DND-41 (cell line): ENCODE data around the gene LRP10.
"Not testable (repeated sequence)": the region's sequence is repeated elsewhere in the genome, so short reads cannot be mapped to it uniquely, and the experiment has no call there.

Experiments used
- ATAC-seq: fragments of 200-7000 bp; cut with Tn5 transposase; 3 replicates; pipeline ENCODE4 v1.9.1; 2021; ENCODE audit warnings: low read depth; ENCODE audit not compliant: insufficient read depth
- DNase-seq: peaks from one replicate; pipeline ENCODE4 v3.0.0-alpha.2; 2020
- H2AFZ ChIP-seq: 2 replicates; pipeline ENCODE4 v1.6.0; 2012; ENCODE audit warnings: low read depth, low read length
- H3K27ac ChIP-seq: 2 replicates; pipeline ENCODE4 v1.5.1; 2012; ENCODE audit warnings: low read length, inconsistent platforms
- H3K27me3 ChIP-seq: fragments of 200-600 bp; sonication (generic); 2 replicates; pipeline ENCODE4 v1.6.0; 2012; ENCODE audit warnings: low read length, mild to moderate bottlenecking, inconsistent platforms; ENCODE audit not compliant: insufficient read depth, poor library complexity
- H3K36me3 ChIP-seq: 2 replicates; pipeline ENCODE4 v1.5.1; 2012; ENCODE audit warnings: low read length, inconsistent platforms; ENCODE audit not compliant: insufficient read depth
- H3K4me1 ChIP-seq: 2 replicates; pipeline ENCODE4 v1.5.1; 2012; ENCODE audit warnings: mild to moderate bottlenecking, low read length; ENCODE audit not compliant: insufficient read depth
- H3K4me2 ChIP-seq: 2 replicates; pipeline ENCODE4 v1.6.0; 2012; ENCODE audit warnings: mild to moderate bottlenecking, moderate library complexity, low read length, inconsistent platforms; ENCODE audit not compliant: insufficient read depth
- H3K4me3 ChIP-seq, 2 experiments: fragments of 200-600 bp in 1 of 2; shearing (Covaris generic) in 1 of 2; 2 replicates each; pipeline ENCODE4 v1.5.1; 2012 to 2016; ENCODE audit warnings: inconsistent platforms in 2 of 2, low read length in 2 of 2, mild to moderate bottlenecking in 2 of 2, low read depth in 1 of 2, moderate library complexity in 1 of 2
- H3K79me2 ChIP-seq: 2 replicates; pipeline ENCODE4 v1.6.0; 2012; ENCODE audit warnings: low read length, inconsistent platforms; ENCODE audit not compliant: insufficient read depth
- H3K9ac ChIP-seq: 2 replicates; pipeline ENCODE4 v1.6.0; 2012; ENCODE audit warnings: low read depth, mild to moderate bottlenecking, inconsistent platforms, low read length, moderate library complexity
- H3K9me3 ChIP-seq: 2 replicates; pipeline ENCODE4 v1.5.1; 2012; ENCODE audit warnings: low read length, moderate library complexity, mild to moderate bottlenecking, inconsistent platforms; ENCODE audit not compliant: insufficient read depth, severe bottlenecking
- H4K20me1 ChIP-seq: 2 replicates; pipeline ENCODE4 v1.6.0; 2012; ENCODE audit warnings: low read length; ENCODE audit not compliant: insufficient read depth
- CTCF ChIP-seq: IDR thresholded peaks from 2 replicates; pipeline ENCODE4 v1.5.1; 2012; ENCODE audit warnings: borderline replicate concordance, low read length, moderate library complexity, mild to moderate bottlenecking; ENCODE audit not compliant: poor library complexity, severe bottlenecking; ENCODE audit errors: extremely low read depth
- EZH2 ChIP-seq: IDR thresholded peaks from 3 replicates; pipeline ENCODE4 v1.6.1; 2012; ENCODE audit warnings: borderline replicate concordance, low read depth, mild to moderate bottlenecking, moderate library complexity, low read length, inconsistent platforms; ENCODE audit not compliant: severe bottlenecking

The LRP10 gene

GRCh38 chr14:22908601-22909000 lies 37.1 kb downstream of the LRP10 start:
- DNase-seq (no peak), ATAC-seq (no peak)
- H3K9me3 ChIP-seq: no peaks in the 10 kb centered on the region
- H3K36me3 ChIP-seq: peaks cover 79% of the 10 kb centered on the region
- TF ChIP-seq CTCF (no peak), EZH2 (no peak)
- H3K27me3 ChIP-seq: no peaks in the 10 kb centered on the region
- H3K79me2 ChIP-seq: peaks cover 42% of the 10 kb centered on the region
- H2AFZ ChIP-seq: no peak overlapping the region
- H3K27ac ChIP-seq: no peak overlapping the region
- H4K20me1 ChIP-seq: peaks cover 11% of the 10 kb centered on the region
- H3K4me1 ChIP-seq: no peaks in the 10 kb centered on the region
- no peak overlapping the region for H3K9ac ChIP-seq
- H3K4me2 ChIP-seq: no peak overlapping the region
- H3K4me3 ChIP-seq: no peak overlapping the region

- Histone ChIP-seq H4K20me1 (peaks cover 11% of the 10 kb centered on the region), H3K4me3 (no peak overlapping the region), H3K4me1 (0 out of 2 replicates have a peak, but pooled peaks cover 2% of the 10 kb centered on the region), H3K36me3 (peaks cover 59% of the 10 kb centered on the region), H3K9ac (no peak overlapping the region), H2AFZ (no peak overlapping the region), H3K9me3 (no peaks in the 10 kb centered on the region), H3K79me2 (peaks cover 64% of the 10 kb centered on the region), H3K4me2 (no peak overlapping the region), H3K27me3 (no peaks in the 10 kb centered on the region), H3K27ac (no peak overlapping the region)
- ATAC-seq: no peak
- no peak for TF ChIP-seq CTCF
- no peak for DNase-seq
Measured at GRCh38 chr14:22910916-22911315, 39.4 kb downstream of the LRP10 start.

GRCh38 chr14:22914836-22915235 lies 43.3 kb downstream of the LRP10 start:
- ATAC-seq, H3K4me2 ChIP-seq, H2AFZ ChIP-seq, H3K4me3 ChIP-seq, DNase-seq, H3K9ac ChIP-seq, H3K9me3 ChIP-seq, H3K27me3 ChIP-seq, H4K20me1 ChIP-seq, H3K27ac ChIP-seq: not testable (repeated sequence)
- Histone ChIP-seq H3K79me2 (peaks cover 81% of the 10 kb centered on the region), H3K4me1 (peaks cover 26% of the 10 kb centered on the region), H3K36me3 (peaks cover 32% of the 10 kb centered on the region)

GRCh38 chr14:22915886-22916521 lies 44.5 kb downstream of the LRP10 start:
- no peak for TF ChIP-seq CTCF
- no peak for TF ChIP-seq EZH2
- H3K4me2 ChIP-seq: 0 out of 2 replicates have a peak overlapping the region, but pooled peaks have one; percentile 14
- no peak for DNase-seq
- no peak overlapping the region for H2AFZ ChIP-seq
- H3K9ac ChIP-seq: no peak overlapping the region
- H3K27me3 ChIP-seq: no peaks in the 10 kb centered on the region
- peaks cover 73% of the 10 kb centered on the region for H3K79me2 ChIP-seq
- H3K4me1 ChIP-seq: peaks cover 38% of the 10 kb centered on the region
- no peak overlapping the region for H3K4me3 ChIP-seq
- H3K9me3 ChIP-seq: no peaks in the 10 kb centered on the region
- ATAC-seq: no peak
- H3K36me3 ChIP-seq: peaks cover 35% of the 10 kb centered on the region
- peaks cover 7% of the 10 kb centered on the region for H4K20me1 ChIP-seq
- H3K27ac ChIP-seq: no peak overlapping the region
